ENCODE measurements around the gene TRIM26. TPM values are rescaled to one million over a fixed set of nuclear protein-coding genes. Genes with fewer than 3 reads are reported as not detected.

The TRIM26 gene
- total RNA-seq = 25.6 and 36.9 TPM in 2 replicates

GRCh38 chr6:30212865-30213666, at the start of gene TRIM26:
Gene TRIM26 (minus strand): TSS chr6:30213406. CDS start chr6:30199103, 14,303 bp downstream.

GRCh38 chr6:30163090-30163917, 49.9 kb downstream of the TRIM26 start, which contains the start of gene TRIM15:
Gene TRIM15 (plus strand): TSS chr6:30163546. CDS start chr6:30163685, 139 bp downstream.

GRCh38 chr6:30160785-30161531, 52.2 kb downstream of the TRIM26 start, which contains the start of gene TRIM10:
Gene TRIM10 (minus strand): TSS chr6:30161211. CDS start chr6:30160858, 353 bp downstream.

GRCh38 chr6:30135757-30136156, 77.4 kb downstream of the TRIM26 start, which contains the start of gene TRIM40:
Gene TRIM40 (plus strand): TSS chr6:30136140. CDS start chr6:30137037, 897 bp downstream.

Other genes starting within 250 kb of the TRIM26 start
- gene POLR1H, start 152.1 kb downstream of the TRIM26 start, total RNA-seq = 16.2 and 27.3 TPM in 2 replicates
- 39.1 and 41.6 TPM in 2 replicates for gene PPP1R11, start 146.2 kb downstream of the TRIM26 start, total RNA-seq
- gene RNF39, start 137.6 kb downstream of the TRIM26 start, total RNA-seq = not detected in 2 replicates
- not detected in 2 replicates for gene TRIM31, start 100.3 kb downstream of the TRIM26 start, total RNA-seq
- gene TRIM40, start 77.3 kb downstream of the TRIM26 start, total RNA-seq = not detected in 2 replicates
- not detected in 2 replicates for gene TRIM10, start 52.2 kb downstream of the TRIM26 start, total RNA-seq
- not detected in 2 replicates for gene TRIM15, start 49.9 kb downstream of the TRIM26 start, total RNA-seq
- gene TRIM39, start 113.5 kb upstream of the TRIM26 start, total RNA-seq = 18.3 and 19.5 TPM in 2 replicates
- 29.5 and 31.4 TPM in 2 replicates for gene RPP21, start 131.8 kb upstream of the TRIM26 start, total RNA-seq

All from placental pericyte (primary cell).